Prostate gland (tissue), 2 donors: Measurements from ENCODE around the gene MSL3. TPM values are rescaled to one million over a fixed set of nuclear protein-coding genes. Genes with fewer than 3 reads are reported as not detected.

ENCODE experiments used
- DNase-seq: peaks from one replicate; pipeline ENCODE4 v3.0.0-alpha.2; 2019; ENCODE audit warnings: low spot score
- H3K27ac ChIP-seq, 2 donors: fragments of 200-600 bp; sonication (generic); 2 replicates each; pipeline ENCODE4 v1.5.1; 2017 to 2019
- H3K27me3 ChIP-seq: fragments of 200-600 bp; sonication (generic); replicated peaks from 2 replicates; pipeline ENCODE4 v1.5.1; 2019; ENCODE audit not compliant: insufficient read depth
- H3K36me3 ChIP-seq, 2 donors: fragments of 200-600 bp; sonication (generic); 1 replicate in 1 of 2; 2 replicates in 1 of 2; pipeline versions ENCODE4 v1.5.1 to v1.8.1; 2017 to 2019
- H3K4me1 ChIP-seq: fragments of 200-600 bp; sonication (generic); replicated peaks from 2 replicates; pipeline ENCODE4 v1.5.1; 2019
- H3K4me3 ChIP-seq, 2 donors: fragments of 200-600 bp; sonication (generic); 2 replicates each; pipeline ENCODE4 v1.5.1; 2017 to 2019
- H3K9me3 ChIP-seq: fragments of 200-600 bp; sonication (generic); 2 replicates; pipeline ENCODE4 v1.5.1; 2017
- POLR2A ChIP-seq: fragments of 450-650 bp; IDR thresholded peaks from one replicate; pipeline ENCODE4 v1.6.1; 2016; ENCODE audit warnings: antibody characterized with exemption, mild to moderate bottlenecking
- POLR2AphosphoS5 ChIP-seq: sonication (generic); formaldehyde crosslinking; IDR thresholded peaks from one replicate; pipeline ENCODE4 v1.6.1; 2017; ENCODE audit warnings: antibody characterized with exemption
- WGBS: methylation state at CpG from one replicate; pipeline ENCODE4 v1.1.5; 2018; 5-methylcytosine and 5-hydroxymethylcytosine counted together
- intact Hi-C: fragments of 100-400 bp; cut with DNase I; formaldehyde crosslinking; loops from one replicate; pipeline ENCODE4 v1.14.2; 2022
- total RNA-seq, 2 donors: library from RNA; depleted of rRNA; stranded (reverse); fragments of >200 nt; gene quantifications; one replicate each; pipeline ENCODE4 v1.1.0, GENCODE V29; 2016
- TF ChIP-seq, protein P1 (sequence below), 4 experiments: fragments of 200-600 bp in 2 of 4; fragments of 450-650 bp in 2 of 4; sonication (generic) in 2 of 4; IDR thresholded peaks; 1 replicate in 3 of 4; 2 replicates in 1 of 4; pipeline ENCODE4 v1.5.1; 2016 to 2019; ENCODE audit warnings: antibody characterized with exemption in 4 of 4, mild to moderate bottlenecking in 2 of 4, moderate library complexity in 2 of 4

The MSL3 gene
- total RNA-seq, 2 donors from 2014 or later: 13.4 to 34.8 TPM

- H3K27ac ChIP-seq: no peak overlapping the region
- no peak for TF ChIP-seq POLR2A
- TF ChIP-seq, protein P1, sequence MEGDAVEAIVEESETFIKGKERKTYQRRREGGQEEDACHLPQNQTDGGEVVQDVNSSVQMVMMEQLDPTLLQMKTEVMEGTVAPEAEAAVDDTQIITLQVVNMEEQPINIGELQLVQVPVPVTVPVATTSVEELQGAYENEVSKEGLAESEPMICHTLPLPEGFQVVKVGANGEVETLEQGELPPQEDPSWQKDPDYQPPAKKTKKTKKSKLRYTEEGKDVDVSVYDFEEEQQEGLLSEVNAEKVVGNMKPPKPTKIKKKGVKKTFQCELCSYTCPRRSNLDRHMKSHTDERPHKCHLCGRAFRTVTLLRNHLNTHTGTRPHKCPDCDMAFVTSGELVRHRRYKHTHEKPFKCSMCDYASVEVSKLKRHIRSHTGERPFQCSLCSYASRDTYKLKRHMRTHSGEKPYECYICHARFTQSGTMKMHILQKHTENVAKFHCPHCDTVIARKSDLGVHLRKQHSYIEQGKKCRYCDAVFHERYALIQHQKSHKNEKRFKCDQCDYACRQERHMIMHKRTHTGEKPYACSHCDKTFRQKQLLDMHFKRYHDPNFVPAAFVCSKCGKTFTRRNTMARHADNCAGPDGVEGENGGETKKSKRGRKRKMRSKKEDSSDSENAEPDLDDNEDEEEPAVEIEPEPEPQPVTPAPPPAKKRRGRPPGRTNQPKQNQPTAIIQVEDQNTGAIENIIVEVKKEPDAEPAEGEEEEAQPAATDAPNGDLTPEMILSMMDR (IDR thresholded peaks at IDR 0.05): no peak
- TF ChIP-seq POLR2AphosphoS5: no peak
- WGBS: 73% methylated on average over 1 of the region's 2 CpGs
- H3K4me3 ChIP-seq: no peak overlapping the region
- H3K4me1 ChIP-seq: no peaks in the 10 kb centered on the region
- H3K9me3 ChIP-seq: no peaks in the 10 kb centered on the region
- no peak for DNase-seq
- intact Hi-C loops: no loop called here
- H3K27me3 ChIP-seq: no peaks in the 10 kb centered on the region
- H3K36me3 ChIP-seq: no peaks in the 10 kb centered on the region
Measured at GRCh38 chrX:11745881-11746280, 12.2 kb upstream of the MSL3 start.

DNA sequence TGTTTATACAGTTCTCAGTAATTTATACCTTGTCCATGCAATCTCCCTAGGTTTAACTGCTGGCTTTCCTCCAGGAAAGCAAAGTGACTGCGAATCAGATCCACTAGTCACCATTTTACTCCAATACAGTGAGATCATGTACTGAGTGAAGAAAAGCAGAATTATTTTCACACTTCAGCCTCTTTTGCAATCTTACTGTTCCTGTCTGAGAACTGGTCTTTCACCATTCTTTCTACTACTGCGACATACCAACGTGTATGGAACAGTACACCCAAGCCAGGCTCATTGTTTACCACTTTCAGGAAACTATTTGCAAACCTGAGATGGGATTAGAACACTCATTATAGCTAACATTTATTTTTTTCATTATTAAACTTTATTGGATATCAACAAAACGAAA is 8.0 kb upstream of the MSL3 start:
- no peaks in the 10 kb centered on the region for H3K27me3 ChIP-seq
- no peaks in the 10 kb centered on the region for H3K4me1 ChIP-seq
- H3K36me3 ChIP-seq: no peaks in the 10 kb centered on the region
- WGBS: 45% methylated on average over 4 of the region's 4 CpGs
- H3K4me3 ChIP-seq: no peak overlapping the region
- intact Hi-C loops: no loop called here
- TF ChIP-seq, protein P1 (IDR thresholded peaks at IDR 0.05): no peak
- TF ChIP-seq POLR2AphosphoS5: peak; percentile 36
- no peak for TF ChIP-seq POLR2A
- H3K9me3 ChIP-seq: no peaks in the 10 kb centered on the region
- no peak overlapping the region for H3K27ac ChIP-seq
- no peak for DNase-seq

DNA sequence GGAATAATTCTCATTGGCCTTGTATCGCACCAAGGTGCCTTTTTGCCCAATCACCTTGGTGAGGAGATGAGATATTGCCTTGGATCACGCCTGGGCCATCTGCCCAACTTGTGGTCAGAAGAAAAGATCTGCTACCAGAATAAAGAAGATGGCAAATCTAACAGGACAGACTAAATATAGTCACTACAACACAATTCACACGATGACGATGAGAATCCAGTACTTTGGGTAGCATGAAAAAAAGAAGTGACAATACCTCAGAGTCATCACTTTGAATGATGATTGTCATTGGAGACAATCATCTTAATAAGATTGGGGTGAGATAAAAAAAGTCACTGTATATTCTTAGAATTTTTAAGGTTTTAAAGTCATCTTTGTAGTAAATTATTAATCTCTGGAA is 7.3 kb upstream of the MSL3 start:
- Histone ChIP-seq H3K9me3 (no peaks in the 10 kb centered on the region), H3K4me1 (no peaks in the 10 kb centered on the region), H3K27ac (no peak overlapping the region), H3K27me3 (no peaks in the 10 kb centered on the region), H3K36me3 (no peaks in the 10 kb centered on the region), H3K4me3 (no peak overlapping the region)
- 91% methylated on average over 4 of the region's 4 CpGs for WGBS
- DNase-seq: no peak
- no peak for TF ChIP-seq POLR2AphosphoS5
- no peak for TF ChIP-seq POLR2A
- TF ChIP-seq, protein P1 (IDR thresholded peaks at IDR 0.05): no peak
- intact Hi-C loops: no loop called here

DNA sequence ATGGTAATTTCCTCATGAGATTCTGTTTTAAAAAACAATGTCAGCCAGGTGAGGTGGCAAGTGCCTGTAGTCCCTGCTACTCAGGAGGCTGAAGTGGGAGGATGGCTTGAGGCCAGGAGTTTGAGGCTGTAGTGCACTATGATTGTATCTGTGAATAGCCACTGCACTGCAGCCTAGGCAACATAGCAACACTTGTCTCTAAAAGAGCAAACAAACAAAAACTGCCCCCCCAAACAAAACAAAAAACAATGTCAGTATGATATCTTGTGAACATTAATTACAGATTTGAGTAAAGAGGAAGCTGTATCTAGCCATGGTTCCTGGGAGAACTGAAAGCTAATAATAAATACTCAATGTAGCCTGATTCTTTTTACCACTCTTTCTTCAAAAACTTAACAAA is 6.8 kb upstream of the MSL3 start:
- DNase-seq: no peak
- Histone ChIP-seq H3K4me3 (no peak overlapping the region), H3K36me3 (no peaks in the 10 kb centered on the region), H3K27ac (no peak overlapping the region), H3K4me1 (no peaks in the 10 kb centered on the region), H3K27me3 (no peaks in the 10 kb centered on the region), H3K9me3 (no peaks in the 10 kb centered on the region)
- no peak for TF ChIP-seq POLR2A
- TF ChIP-seq, protein P1 (IDR thresholded peaks at IDR 0.05): no peak
- TF ChIP-seq POLR2AphosphoS5: no peak
- intact Hi-C loops: no loop called here

DNA sequence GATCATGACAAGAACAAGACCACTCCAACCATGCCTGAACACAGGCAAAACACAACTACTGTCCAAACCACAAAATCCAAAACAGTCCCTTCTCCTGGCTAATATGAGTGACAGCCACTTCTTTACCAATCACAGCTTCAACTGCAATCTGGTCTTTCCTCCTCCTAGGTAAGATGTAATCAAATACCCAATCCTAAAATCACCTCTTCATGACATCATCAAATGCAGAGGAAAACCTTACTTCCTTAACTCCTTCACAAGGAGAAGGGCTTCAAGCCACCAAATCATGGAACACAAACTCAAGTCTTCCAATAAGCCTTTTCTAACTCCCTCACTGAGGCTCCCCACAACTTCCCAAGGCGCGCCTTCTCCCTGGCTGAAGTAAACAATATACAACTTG is 4.4 kb upstream of the MSL3 start:
- TF ChIP-seq POLR2A (no peak), POLR2AphosphoS5 (no peak)
- TF ChIP-seq, protein P1 (IDR thresholded peaks at IDR 0.05): no peak
- 100% methylated on average over 2 of the region's 2 CpGs for WGBS
- intact Hi-C loops: no loop called here

More for the DNA sequence above, 4.4 kb upstream of the MSL3 start:
- Histone ChIP-seq H3K9me3 (no peaks in the 10 kb centered on the region), H3K27me3 (no peaks in the 10 kb centered on the region), H3K27ac (no peak overlapping the region), H3K36me3 (no peaks in the 10 kb centered on the region), H3K4me1 (no peaks in the 10 kb centered on the region), H3K4me3 (no peak overlapping the region)
- no peak for DNase-seq
